Astrocyte of the cerebellum (primary cell): Measurements from ENCODE around the gene INAFM2.

Source experiments
- DNase-seq: peaks from one replicate; pipeline ENCODE4 v3.0.0-alpha.2; 2011; ENCODE audit warnings: low read depth
- H3K4me3 ChIP-seq: 2 replicates; pipeline ENCODE4 v1.5.1; 2011; ENCODE audit warnings: mild to moderate bottlenecking, low read depth, low read length, moderate library complexity
- in situ Hi-C: cut with HindIII; loops from 2 replicates; pipeline ENCODE4 v1.10.0; 2017; ENCODE audit warnings: low sequenced_read_pairs
- TF ChIP-seq, protein P1 (sequence below): IDR thresholded peaks from 2 replicates; pipeline ENCODE4 v1.5.1; 2012; ENCODE audit warnings: low read length, low read depth, moderate library complexity, mild to moderate bottlenecking; ENCODE audit errors: missing control alignments

Gene INAFM2

GRCh38 chr15:40298216-40298935 lies 25.1 kb upstream of the INAFM2 start:
- no peak overlapping the region for H3K4me3 ChIP-seq
- DNase-seq = no peak
- in situ Hi-C loops = no loop called here
- TF ChIP-seq, protein P1, sequence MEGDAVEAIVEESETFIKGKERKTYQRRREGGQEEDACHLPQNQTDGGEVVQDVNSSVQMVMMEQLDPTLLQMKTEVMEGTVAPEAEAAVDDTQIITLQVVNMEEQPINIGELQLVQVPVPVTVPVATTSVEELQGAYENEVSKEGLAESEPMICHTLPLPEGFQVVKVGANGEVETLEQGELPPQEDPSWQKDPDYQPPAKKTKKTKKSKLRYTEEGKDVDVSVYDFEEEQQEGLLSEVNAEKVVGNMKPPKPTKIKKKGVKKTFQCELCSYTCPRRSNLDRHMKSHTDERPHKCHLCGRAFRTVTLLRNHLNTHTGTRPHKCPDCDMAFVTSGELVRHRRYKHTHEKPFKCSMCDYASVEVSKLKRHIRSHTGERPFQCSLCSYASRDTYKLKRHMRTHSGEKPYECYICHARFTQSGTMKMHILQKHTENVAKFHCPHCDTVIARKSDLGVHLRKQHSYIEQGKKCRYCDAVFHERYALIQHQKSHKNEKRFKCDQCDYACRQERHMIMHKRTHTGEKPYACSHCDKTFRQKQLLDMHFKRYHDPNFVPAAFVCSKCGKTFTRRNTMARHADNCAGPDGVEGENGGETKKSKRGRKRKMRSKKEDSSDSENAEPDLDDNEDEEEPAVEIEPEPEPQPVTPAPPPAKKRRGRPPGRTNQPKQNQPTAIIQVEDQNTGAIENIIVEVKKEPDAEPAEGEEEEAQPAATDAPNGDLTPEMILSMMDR = no peak

DNA sequence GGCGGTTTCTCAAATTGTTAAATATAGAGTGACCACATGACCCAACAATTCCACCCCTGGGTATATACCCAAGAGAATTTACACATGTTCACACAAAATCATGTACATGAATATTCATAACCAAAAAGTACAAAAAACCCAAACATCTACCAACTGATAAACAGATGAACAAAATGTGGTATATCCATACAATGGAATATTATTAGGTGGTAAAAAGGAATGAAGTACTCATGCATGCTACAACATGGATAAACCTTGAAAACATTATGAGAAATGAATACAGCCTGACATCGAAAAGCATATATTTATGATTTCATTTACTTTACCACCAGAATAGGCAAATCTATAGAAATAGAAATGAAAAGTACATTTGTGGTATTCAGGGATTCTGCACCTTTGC lies 23.1 kb upstream of the INAFM2 start:
- in situ Hi-C loops = no loop called here
- TF ChIP-seq, protein P1 = no peak
- no peak overlapping the region for H3K4me3 ChIP-seq
- no peak for DNase-seq

- TF ChIP-seq, protein P1 = no peak
- DNase-seq = no peak
- in situ Hi-C loops = no loop called here
- no peak overlapping the region for H3K4me3 ChIP-seq
Observed at GRCh38 chr15:40300771-40301170, 22.7 kb upstream of the INAFM2 start.

- no peak for DNase-seq
- TF ChIP-seq, protein P1 = no peak
- H3K4me3 ChIP-seq = no peak overlapping the region
- in situ Hi-C loops = no loop called here
Observed at GRCh38 chr15:40301467-40302179, 21.9 kb upstream of the INAFM2 start.

GRCh38 chr15:40302288-40302886 lies 21.1 kb upstream of the INAFM2 start:
- in situ Hi-C loops = no loop called here
- no peak for DNase-seq
- TF ChIP-seq, protein P1 = no peak

GRCh38 chr15:40302981-40303380 lies 20.5 kb upstream of the INAFM2 start:
- no peak for DNase-seq
- TF ChIP-seq, protein P1 = no peak

More at GRCh38 chr15:40302288-40302886, 21.1 kb upstream of the INAFM2 start:
- no peak overlapping the region for H3K4me3 ChIP-seq

More at GRCh38 chr15:40302981-40303380, 20.5 kb upstream of the INAFM2 start:
- in situ Hi-C loops = no loop called here
- H3K4me3 ChIP-seq = no peak overlapping the region
